PC-9 (cell line): ENCODE data around the gene TMEM176A.

ENCODE experiments used
- CTCF ChIP-seq: fragments of 200-600 bp; sonication (generic); conservative IDR thresholded peaks from 2 replicates; pipeline ENCODE4 v1.6.1; 2017; ENCODE audit warnings: mixed run types, antibody characterized with exemption, mild to moderate bottlenecking, moderate library complexity
- EZH2 ChIP-seq: fragments of 200-600 bp; sonication (generic); IDR thresholded peaks from 2 replicates; pipeline ENCODE4 v1.8.0; 2017; ENCODE audit warnings: antibody characterized with exemption, low read depth

DNA sequence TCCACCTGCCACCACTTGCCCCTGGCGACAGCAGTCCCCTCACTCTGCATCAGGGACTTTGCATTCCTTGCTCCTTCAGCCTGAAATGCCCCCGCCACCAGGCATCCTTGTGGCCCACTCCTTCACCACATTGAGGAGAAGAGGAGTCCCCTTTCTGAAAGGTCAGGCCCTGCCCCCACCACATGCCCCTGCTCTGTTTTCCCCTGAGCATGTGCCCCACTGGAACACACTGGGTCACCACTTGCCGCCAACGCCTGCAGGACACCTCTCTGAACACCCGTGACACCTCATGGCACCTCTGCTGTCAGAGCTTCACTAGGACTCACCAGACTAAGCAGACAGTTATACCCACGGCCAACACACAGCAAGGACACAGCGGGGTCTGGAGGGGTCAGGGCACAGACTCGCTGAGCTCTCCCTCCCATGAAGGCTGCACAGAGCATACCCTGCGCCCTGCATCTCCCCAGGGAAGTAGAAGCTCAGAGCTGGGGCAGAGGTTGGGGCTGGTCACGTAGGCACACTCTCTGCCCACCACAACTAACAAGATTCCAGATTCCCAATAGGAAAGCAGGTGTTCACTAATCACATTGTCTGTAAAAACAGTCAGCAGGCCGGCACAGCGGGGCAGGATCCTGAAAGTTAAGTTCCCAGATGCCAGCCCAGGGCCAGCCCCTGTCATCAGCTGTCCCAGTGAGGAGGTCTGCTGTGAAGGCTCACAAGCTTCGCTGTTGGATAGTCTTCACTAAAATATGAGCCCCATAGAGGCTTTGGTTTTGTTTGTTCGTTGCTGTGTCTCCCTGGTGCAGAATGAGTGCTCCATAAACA lies 45.9 kb downstream of the TMEM176A start:
- TF ChIP-seq CTCF (no peak), EZH2 (no peak)
